Natural killer cell (primary cell): Measurements from ENCODE around the gene OLFML2A. TPM values are rescaled to one million over a fixed set of nuclear protein-coding genes. Genes with fewer than 3 reads are reported as not detected.

Experiments
- ATAC-seq, 3 donors: fragments of 150-1000 bp in 2 of 3; fragments of 200-7000 bp in 1 of 3; cut with Tn5 transposase; 1 replicate in 1 of 3; 2 replicates in 2 of 3; pipeline ENCODE4 v1.10.0; 2021; ENCODE audit warnings: mild to moderate bottlenecking in 2 of 3, moderate library complexity in 2 of 3
- DNase-seq, 2 donors: peaks; one replicate each; pipeline versions ENCODE4 v3.0.0 to v3.0.0-alpha.2; 2013 to 2021; ENCODE audit warnings: mixed read lengths in 1 of 2
- H3K27ac ChIP-seq: one replicate; pipeline ENCODE4 v1.5.1; 2013; ENCODE audit warnings: mild to moderate bottlenecking, low read length
- H3K27me3 ChIP-seq: one replicate; pipeline ENCODE4 v1.6.1; 2013; ENCODE audit warnings: low read length; ENCODE audit not compliant: control insufficient read depth, insufficient read depth
- H3K36me3 ChIP-seq: one replicate; pipeline ENCODE4 v1.6.1; 2013; ENCODE audit warnings: low read length; ENCODE audit not compliant: control insufficient read depth, insufficient read depth
- H3K4me1 ChIP-seq: one replicate; pipeline ENCODE4 v1.6.1; 2013; ENCODE audit warnings: low read length; ENCODE audit not compliant: control insufficient read depth, insufficient read depth
- H3K4me3 ChIP-seq: one replicate; pipeline ENCODE4 v1.5.1; 2013; ENCODE audit warnings: low read length
- H3K9me3 ChIP-seq: one replicate; pipeline ENCODE4 v1.6.1; 2013; ENCODE audit warnings: low read length; ENCODE audit not compliant: control insufficient read depth, insufficient read depth
- H3K27ac Mint-ChIP-seq, 2 donors: one replicate each; pipeline ENCODE4 v1.8.0; 2022; ENCODE audit warnings: mild to moderate bottlenecking in 2 of 2, mixed read lengths in 2 of 2, moderate library complexity in 1 of 2
- H3K27me3 Mint-ChIP-seq, 2 donors: one replicate each; pipeline ENCODE4 v1.8.0; 2022; ENCODE audit warnings: low read depth in 2 of 2, mixed read lengths in 2 of 2
- H3K36me3 Mint-ChIP-seq: one replicate; pipeline ENCODE4 v1.8.0; 2022; ENCODE audit warnings: mixed read lengths
- H3K4me1 Mint-ChIP-seq, 2 donors: one replicate each; pipeline ENCODE4 v1.8.0; 2022; ENCODE audit warnings: mixed read lengths in 2 of 2
- H3K4me3 Mint-ChIP-seq: one replicate; pipeline ENCODE4 v1.8.0; 2022; ENCODE audit warnings: mild to moderate bottlenecking, moderate library complexity, mixed read lengths
- H3K9me3 Mint-ChIP-seq, 2 donors: one replicate each; pipeline ENCODE4 v1.8.0; 2022; ENCODE audit warnings: mixed read lengths in 2 of 2
- CTCF ChIP-seq: fragments of 200-600 bp; IDR thresholded peaks from one replicate; pipeline ENCODE4 v1.8.0; 2022; ENCODE audit warnings: antibody characterized with exemption
- WGBS: methylation state at CpG from one replicate; pipeline ENCODE4 v1.1.7; 2013; ENCODE audit warnings: missing lambda C conversion rate; ENCODE audit not compliant: insufficient coverage; 5-methylcytosine and 5-hydroxymethylcytosine counted together
- intact Hi-C: fragments of 100-400 bp; cut with micrococcal nuclease; formaldehyde crosslinking; loops from one replicate; pipeline ENCODE4 v1.14.2; 2022
- total RNA-seq, 4 donors: library from RNA; stranded (reverse); fragments of 120-200 nt in 1 of 4; gene quantifications; one replicate each; pipeline versions ENCODE4 v1.2.3 to v1.2.4, GENCODE V29; 2013 to 2022

OLFML2A gene
- total RNA-seq, 3 donors from 2014 or later (not counting 1 experiment from before 2014, with no cell fraction given): not detected

- Histone ChIP-seq H3K36me3 (no peaks in the 10 kb centered on the region), H3K4me3 (no peak overlapping the region), H3K27me3 (peaks cover 5% of the 10 kb centered on the region), H3K27ac (no peak overlapping the region), H3K4me1 (no peaks in the 10 kb centered on the region), H3K9me3 (no peaks in the 10 kb centered on the region)
- no peaks in the 10 kb centered on the region for H3K9me3 Mint-ChIP-seq
- H3K4me1 Mint-ChIP-seq: no peaks in the 10 kb centered on the region
- TF ChIP-seq CTCF: no peak
- DNase-seq: no peak
- H3K36me3 Mint-ChIP-seq: no peaks in the 10 kb centered on the region
- no peak overlapping the region for H3K27ac Mint-ChIP-seq
- no peak for ATAC-seq
- intact Hi-C loops: no loop called here
- 99% methylated on average over 3 of the region's 3 CpGs for WGBS
- peaks cover 19 to 39% of the 10 kb centered on the region in 2 donors for H3K27me3 Mint-ChIP-seq
- no peak overlapping the region for H3K4me3 Mint-ChIP-seq
These were observed 27.6 kb upstream of the OLFML2A start for GRCh38 chr9:124749284-124749683.

- H3K4me1 ChIP-seq: no peaks in the 10 kb centered on the region
- Mint-ChIP-seq H3K9me3 (no peaks in the 10 kb centered on the region), H3K27ac (no peak overlapping the region), H3K36me3 (no peaks in the 10 kb centered on the region), H3K4me3 (no peak overlapping the region), H3K27me3 (peaks cover 24 to 44% of the 10 kb centered on the region in 2 donors), H3K4me1 (no peaks in the 10 kb centered on the region)
- no peak for TF ChIP-seq CTCF
- ATAC-seq: no peak
- no peaks in the 10 kb centered on the region for H3K9me3 ChIP-seq
- intact Hi-C loops: no loop called here
- WGBS: 56% methylated on average over 2 of the region's 2 CpGs
- H3K27ac ChIP-seq: no peak overlapping the region
- DNase-seq: no peak
- H3K4me3 ChIP-seq: no peak overlapping the region
- peaks cover 5% of the 10 kb centered on the region for H3K27me3 ChIP-seq
- H3K36me3 ChIP-seq: no peaks in the 10 kb centered on the region
These were observed 27.2 kb upstream of the OLFML2A start for GRCh38 chr9:124749781-124750180.

GRCh38 chr9:124752967-124753366 lies 24.0 kb upstream of the OLFML2A start:
- H3K27me3 Mint-ChIP-seq: peaks cover 41 to 69% of the 10 kb centered on the region in 2 donors
- no peak for TF ChIP-seq CTCF
- DNase-seq: no peak

GRCh38 chr9:124754289-124754688 lies 22.6 kb upstream of the OLFML2A start:
- Mint-ChIP-seq H3K9me3 (no peaks in the 10 kb centered on the region), H3K4me1 (no peaks in the 10 kb centered on the region), H3K27ac (no peak overlapping the region), H3K27me3 (peaks cover 49 to 80% of the 10 kb centered on the region in 2 donors), H3K4me3 (no peak overlapping the region), H3K36me3 (no peaks in the 10 kb centered on the region)
- Histone ChIP-seq H3K36me3 (no peaks in the 10 kb centered on the region), H3K4me3 (no peak overlapping the region), H3K27me3 (peaks cover 18% of the 10 kb centered on the region), H3K27ac (no peak overlapping the region), H3K9me3 (no peaks in the 10 kb centered on the region), H3K4me1 (no peaks in the 10 kb centered on the region)
- 50% methylated on average over 4 of the region's 4 CpGs for WGBS
- peak; percentile 13 for TF ChIP-seq CTCF
- intact Hi-C loops: no loop called here
- DNase-seq (no peak), ATAC-seq (no peak)

More at GRCh38 chr9:124752967-124753366, 24.0 kb upstream of the OLFML2A start:
- intact Hi-C loops: no loop called here
- Histone ChIP-seq H3K36me3 (no peaks in the 10 kb centered on the region), H3K4me3 (no peak overlapping the region), H3K4me1 (no peaks in the 10 kb centered on the region), H3K9me3 (no peaks in the 10 kb centered on the region), H3K27ac (no peak overlapping the region), H3K27me3 (peaks cover 16% of the 10 kb centered on the region)
- H3K9me3 Mint-ChIP-seq: no peaks in the 10 kb centered on the region
- H3K4me3 Mint-ChIP-seq: no peak overlapping the region
- no peaks in the 10 kb centered on the region for H3K4me1 Mint-ChIP-seq
- H3K36me3 Mint-ChIP-seq: no peaks in the 10 kb centered on the region
- no peak for ATAC-seq
- no peak overlapping the region for H3K27ac Mint-ChIP-seq
- no CpG with 5 or more reads among the region's 1 CpG for WGBS
